Astrocyte (in vitro differentiated cells and primary cell): ENCODE measurements around the gene CPE. TPM values are rescaled to one million over a fixed set of nuclear protein-coding genes. Genes with fewer than 3 reads are reported as not detected.

Source experiments
- DNase-seq: peaks from one replicate; pipeline ENCODE4 v3.0.0-alpha.2; 2010; ENCODE audit warnings: low read depth
- FAIRE-seq: peaks from 2 replicates; lab custom pipeline; 2011; peaks lifted over from hg19 to GRCh38; lab: Jason Lieb, UNC
- H2AFZ ChIP-seq: 2 replicates; pipeline ENCODE4 v1.6.0; 2012; ENCODE audit warnings: low read depth, low read length, inconsistent platforms
- H3K27ac ChIP-seq: 2 replicates; pipeline ENCODE4 v1.5.1; 2011; ENCODE audit warnings: low read depth, low read length, inconsistent platforms
- H3K27me3 ChIP-seq: 2 replicates; pipeline ENCODE4 v1.6.0; 2011; ENCODE audit warnings: low read length, inconsistent platforms; ENCODE audit not compliant: insufficient read depth
- H3K36me3 ChIP-seq: 2 replicates; pipeline ENCODE4 v1.5.1; 2011; ENCODE audit warnings: low read length, inconsistent platforms; ENCODE audit not compliant: insufficient read depth
- H3K4me1 ChIP-seq: 2 replicates; pipeline ENCODE4 v1.5.1; 2011; ENCODE audit warnings: low read length, inconsistent platforms; ENCODE audit not compliant: insufficient read depth
- H3K4me2 ChIP-seq: 2 replicates; pipeline ENCODE4 v1.6.0; 2012; ENCODE audit warnings: low read length, inconsistent platforms
- H3K4me3 ChIP-seq: 2 replicates; pipeline ENCODE4 v1.5.1; 2011; ENCODE audit warnings: low read depth, mild to moderate bottlenecking, low read length, inconsistent platforms; ENCODE audit not compliant: insufficient read depth
- H3K79me2 ChIP-seq: 2 replicates; pipeline ENCODE4 v1.6.0; 2012; ENCODE audit warnings: mild to moderate bottlenecking, low read length, inconsistent platforms; ENCODE audit not compliant: insufficient read depth
- H3K9ac ChIP-seq: 2 replicates; pipeline ENCODE4 v1.6.0; 2012; ENCODE audit warnings: mild to moderate bottlenecking, low read length, inconsistent platforms
- H3K9me3 ChIP-seq: 2 replicates; pipeline ENCODE4 v1.5.1; 2012; ENCODE audit warnings: low read depth, mild to moderate bottlenecking, low read length, inconsistent platforms; ENCODE audit not compliant: insufficient read depth
- H4K20me1 ChIP-seq: 2 replicates; pipeline ENCODE4 v1.6.0; 2012; ENCODE audit warnings: low read length, inconsistent platforms; ENCODE audit not compliant: insufficient read depth
- H3K27ac Mint-ChIP-seq: one replicate; pipeline ENCODE4 v1.8.0; 2021; ENCODE audit warnings: mild to moderate bottlenecking, mixed read lengths; ENCODE audit not compliant: unreplicated experiment
- H3K27me3 Mint-ChIP-seq: one replicate; pipeline ENCODE4 v1.8.0; 2021; ENCODE audit warnings: low read depth, mixed read lengths; ENCODE audit not compliant: unreplicated experiment
- H3K36me3 Mint-ChIP-seq: one replicate; pipeline ENCODE4 v1.8.0; 2021; ENCODE audit warnings: low read depth, mixed read lengths; ENCODE audit not compliant: unreplicated experiment
- H3K4me1 Mint-ChIP-seq: one replicate; pipeline ENCODE4 v1.8.0; 2021; ENCODE audit warnings: low read depth, mixed read lengths; ENCODE audit not compliant: unreplicated experiment
- H3K4me3 Mint-ChIP-seq: one replicate; pipeline ENCODE4 v1.8.0; 2021; ENCODE audit warnings: mild to moderate bottlenecking, moderate library complexity, mixed read lengths; ENCODE audit not compliant: unreplicated experiment
- H3K9me3 Mint-ChIP-seq: one replicate; pipeline ENCODE4 v1.8.0; 2021; ENCODE audit warnings: mild to moderate bottlenecking, mixed read lengths; ENCODE audit not compliant: unreplicated experiment
- EZH2 ChIP-seq: IDR thresholded peaks from 2 replicates; pipeline ENCODE4 v1.6.1; 2012; ENCODE audit warnings: mild to moderate bottlenecking, low read length, inconsistent platforms; ENCODE audit not compliant: insufficient read depth
- total RNA-seq: library from RNA; stranded (reverse); gene quantifications from 2 replicates; pipeline ENCODE4 v1.2.1, GENCODE V29; 2021
- TF ChIP-seq, protein P1 (sequence below): IDR thresholded peaks from 2 replicates; pipeline ENCODE4 v1.5.1; 2011; ENCODE audit warnings: low read depth, mild to moderate bottlenecking, inconsistent platforms, low read length, moderate library complexity; ENCODE audit not compliant: insufficient read depth

The CPE gene
- total RNA-seq, 1 donor from 2014 or later: 380 TPM

DNA sequence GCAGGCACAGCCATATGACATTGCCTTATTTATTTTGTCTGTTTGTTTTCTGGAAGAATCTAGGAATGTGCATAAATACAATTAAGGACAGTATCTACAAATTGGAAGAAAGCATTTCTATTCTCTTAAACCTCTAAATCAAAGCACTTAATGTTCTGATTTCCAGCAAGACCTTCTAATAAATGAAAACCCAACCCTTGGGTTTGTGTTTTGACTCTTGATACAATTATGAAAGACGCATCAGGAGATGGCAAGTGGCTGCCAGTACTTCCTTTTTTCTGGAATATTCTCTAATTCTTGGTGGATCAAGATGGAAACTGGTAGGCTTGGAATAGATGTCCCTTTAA lies 437 bp upstream of the CPE start:
- Histone ChIP-seq H3K27me3 (no peaks in the 10 kb centered on the region), H3K36me3 (no peaks in the 10 kb centered on the region), H3K4me3 (peak overlapping the region; percentile 68), H4K20me1 (no peaks in the 10 kb centered on the region), H3K9ac (peak overlapping the region; percentile 73), H3K79me2 (peaks cover 4% of the 10 kb centered on the region), H3K4me1 (peaks cover 4% of the 10 kb centered on the region), H2AFZ (peak overlapping the region; percentile 87), H3K9me3 (no peaks in the 10 kb centered on the region), H3K4me2 (peak overlapping the region; percentile 89), H3K27ac (peak overlapping the region; percentile 57)
- no peaks in the 10 kb centered on the region for H3K36me3 Mint-ChIP-seq
- FAIRE-seq (no peak), DNase-seq (no peak)
- H3K27me3 Mint-ChIP-seq: peaks cover 8% of the 10 kb centered on the region
- peaks cover 24% of the 10 kb centered on the region for H3K4me1 Mint-ChIP-seq
- peak overlapping the region; percentile 85 for H3K27ac Mint-ChIP-seq
- H3K4me3 Mint-ChIP-seq: peak overlapping the region; percentile 87
- H3K9me3 Mint-ChIP-seq: no peaks in the 10 kb centered on the region
- TF ChIP-seq, protein P1, sequence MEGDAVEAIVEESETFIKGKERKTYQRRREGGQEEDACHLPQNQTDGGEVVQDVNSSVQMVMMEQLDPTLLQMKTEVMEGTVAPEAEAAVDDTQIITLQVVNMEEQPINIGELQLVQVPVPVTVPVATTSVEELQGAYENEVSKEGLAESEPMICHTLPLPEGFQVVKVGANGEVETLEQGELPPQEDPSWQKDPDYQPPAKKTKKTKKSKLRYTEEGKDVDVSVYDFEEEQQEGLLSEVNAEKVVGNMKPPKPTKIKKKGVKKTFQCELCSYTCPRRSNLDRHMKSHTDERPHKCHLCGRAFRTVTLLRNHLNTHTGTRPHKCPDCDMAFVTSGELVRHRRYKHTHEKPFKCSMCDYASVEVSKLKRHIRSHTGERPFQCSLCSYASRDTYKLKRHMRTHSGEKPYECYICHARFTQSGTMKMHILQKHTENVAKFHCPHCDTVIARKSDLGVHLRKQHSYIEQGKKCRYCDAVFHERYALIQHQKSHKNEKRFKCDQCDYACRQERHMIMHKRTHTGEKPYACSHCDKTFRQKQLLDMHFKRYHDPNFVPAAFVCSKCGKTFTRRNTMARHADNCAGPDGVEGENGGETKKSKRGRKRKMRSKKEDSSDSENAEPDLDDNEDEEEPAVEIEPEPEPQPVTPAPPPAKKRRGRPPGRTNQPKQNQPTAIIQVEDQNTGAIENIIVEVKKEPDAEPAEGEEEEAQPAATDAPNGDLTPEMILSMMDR: no peak
- TF ChIP-seq EZH2: no peak

DNA sequence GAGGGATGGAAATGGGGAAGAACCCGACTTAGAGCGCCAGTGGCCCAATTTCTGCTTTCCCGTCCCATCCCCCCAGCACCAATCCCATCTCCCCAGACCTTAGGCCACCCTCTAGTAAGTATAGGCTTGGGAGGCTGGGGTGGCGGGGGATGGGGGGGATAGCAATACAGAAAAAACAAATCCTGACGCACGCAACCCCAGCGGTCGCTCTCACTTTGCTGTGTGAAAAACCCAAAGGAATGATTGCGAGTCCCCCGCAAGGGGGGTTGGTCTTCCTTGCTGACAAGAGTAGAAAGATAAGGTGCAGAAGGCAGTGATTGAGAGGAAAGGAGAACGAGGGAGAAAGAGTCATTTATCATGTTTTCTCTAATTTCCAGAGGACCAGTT lies 863 bp downstream of the CPE start:
- peak overlapping the region; percentile 89 for H3K4me3 Mint-ChIP-seq
- Histone ChIP-seq H3K27ac (no peak overlapping the region), H2AFZ (no peak overlapping the region)

DNA sequence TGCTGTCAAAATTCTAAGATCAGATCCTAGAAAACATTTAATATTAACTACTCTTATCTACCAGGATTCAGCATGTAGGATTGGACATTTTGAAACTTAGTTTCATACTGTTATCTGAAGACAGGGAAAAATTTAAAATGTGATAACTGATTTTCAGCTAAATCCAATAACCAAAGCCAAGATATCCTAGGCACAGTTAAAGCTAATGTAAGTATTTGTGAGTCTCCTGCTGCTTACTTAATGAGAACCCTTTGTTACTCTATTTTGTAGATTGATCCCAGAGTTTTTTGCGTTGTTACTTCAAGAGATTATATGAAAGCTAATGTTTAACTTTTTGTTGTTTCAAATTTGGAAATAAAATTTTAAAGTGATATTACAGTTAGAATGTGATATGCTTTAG lies 2.0 kb downstream of the CPE start:
- H3K9me3 Mint-ChIP-seq: no peaks in the 10 kb centered on the region
- H3K27me3 Mint-ChIP-seq: peaks cover 2% of the 10 kb centered on the region
- Histone ChIP-seq H2AFZ (no peak overlapping the region), H3K4me1 (peaks cover 4% of the 10 kb centered on the region), H3K36me3 (no peaks in the 10 kb centered on the region), H3K27ac (no peak overlapping the region), H3K9me3 (no peaks in the 10 kb centered on the region), H3K4me2 (no peak overlapping the region), H3K27me3 (no peaks in the 10 kb centered on the region), H4K20me1 (no peaks in the 10 kb centered on the region), H3K9ac (no peak overlapping the region), H3K4me3 (no peak overlapping the region), H3K79me2 (peaks cover 4% of the 10 kb centered on the region)
- H3K36me3 Mint-ChIP-seq: no peaks in the 10 kb centered on the region
- peaks cover 37% of the 10 kb centered on the region for H3K4me1 Mint-ChIP-seq
- H3K4me3 Mint-ChIP-seq: peak overlapping the region; percentile 89
- no peak for TF ChIP-seq EZH2
- TF ChIP-seq, protein P1: no peak
- no peak for FAIRE-seq
- DNase-seq: no peak
- no peak overlapping the region for H3K27ac Mint-ChIP-seq

More for the DNA sequence above, 863 bp downstream of the CPE start:
- Histone ChIP-seq H3K9ac (peak overlapping the region; percentile 73), H4K20me1 (no peaks in the 10 kb centered on the region), H3K9me3 (no peaks in the 10 kb centered on the region), H3K4me1 (peaks cover 4% of the 10 kb centered on the region), H3K79me2 (peaks cover 4% of the 10 kb centered on the region), H3K4me3 (peak overlapping the region; percentile 34), H3K36me3 (no peaks in the 10 kb centered on the region), H3K27me3 (no peaks in the 10 kb centered on the region), H3K4me2 (peak overlapping the region; percentile 89)
- H3K36me3 Mint-ChIP-seq: no peaks in the 10 kb centered on the region
- H3K9me3 Mint-ChIP-seq: no peaks in the 10 kb centered on the region
- FAIRE-seq: no peak
- DNase-seq: peak; percentile 25
- peaks cover 34% of the 10 kb centered on the region for H3K4me1 Mint-ChIP-seq
- no peak for TF ChIP-seq EZH2
- peaks cover 8% of the 10 kb centered on the region for H3K27me3 Mint-ChIP-seq
- H3K27ac Mint-ChIP-seq: peak overlapping the region; percentile 64
